ENCODE results near the gene CYFIP2. TPM values are rescaled to one million over a fixed set of nuclear protein-coding genes. Genes with fewer than 3 reads are reported as not detected.

CYFIP2 gene
- total RNA-seq, 2 donors from 2014 or later, result 29.3 to 33.4 TPM

DNA sequence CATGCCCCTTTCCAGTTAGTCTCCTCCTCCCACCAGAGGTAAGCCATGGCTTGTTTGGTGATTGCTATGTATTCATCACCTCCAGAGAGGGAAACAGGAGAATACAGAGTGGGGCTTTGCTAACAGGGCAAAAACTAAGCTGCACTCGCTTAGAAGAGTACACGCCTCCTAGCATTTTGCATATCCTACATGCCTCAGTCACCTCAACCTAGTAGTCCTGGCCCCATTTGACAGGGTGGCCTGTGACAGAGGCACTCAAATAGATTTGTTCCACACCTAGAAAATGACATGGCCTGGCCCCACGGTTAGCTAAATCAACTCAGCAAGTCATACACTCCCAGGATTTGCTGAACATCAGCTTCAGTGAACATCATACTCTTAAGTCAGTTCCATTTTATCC lies 90.7 kb downstream of the CYFIP2 start:
- 92 to 100% methylated on average over 2 to 3 of the region's 3 CpGs for WGBS, 2 experiments (ENCODE audit: insufficient coverage in 1 of 2, insufficient read length in 1 of 2)
- H3K27ac ChIP-seq (ENCODE audit: low read depth, low read length), result no peak overlapping the region

GRCh38 chr5:157357823-157358222 lies 91.9 kb downstream of the CYFIP2 start:
- Mint-ChIP-seq H3K4me1 (peaks cover 16% of the 10 kb centered on the region), H3K27me3 (ENCODE audit: insufficient read depth) (peaks cover 3% of the 10 kb centered on the region), H3K36me3 (ENCODE audit: low read depth) (no peaks in the 10 kb centered on the region), H3K9me3 (no peaks in the 10 kb centered on the region), H3K27ac (no peak overlapping the region), H3K4me3 (no peak overlapping the region)
- Histone ChIP-seq H3K36me3 (ENCODE audit: control insufficient read depth, insufficient read depth, low read length) (no peaks in the 10 kb centered on the region), H3K4me1 (ENCODE audit: control insufficient read depth, insufficient read depth, low read length) (no peaks in the 10 kb centered on the region), H3K4me3 (ENCODE audit: low read length) (no peak overlapping the region), H3K9me3 (ENCODE audit: control insufficient read depth, low read length) (no peaks in the 10 kb centered on the region), H3K27me3 (ENCODE audit: control insufficient read depth, insufficient read depth, low read length, poor library complexity, severe bottlenecking) (no peaks in the 10 kb centered on the region), H3K27ac (ENCODE audit: low read depth, low read length) (no peak overlapping the region), H3K9ac (ENCODE audit: extremely low read depth, low read length, poor library complexity, severe bottlenecking) (no peak overlapping the region)
- DNase-seq, result no peak
- no peak for TF ChIP-seq CTCF (conservative IDR thresholded peaks at IDR 0.05)
- 97 to 100% methylated on average over 4 to 6 of the region's 6 CpGs for WGBS, 2 experiments (ENCODE audit: insufficient coverage in 1 of 2, insufficient read length in 1 of 2)

More for the DNA sequence above, 90.7 kb downstream of the CYFIP2 start:
- no peak overlapping the region for H3K9ac ChIP-seq (ENCODE audit: extremely low read depth, low read length, poor library complexity, severe bottlenecking)
- peaks cover 16% of the 10 kb centered on the region for H3K4me1 Mint-ChIP-seq
- peaks cover 5% of the 10 kb centered on the region for H3K27me3 ChIP-seq (ENCODE audit: control insufficient read depth, insufficient read depth, low read length, poor library complexity, severe bottlenecking)
- TF ChIP-seq CTCF (conservative IDR thresholded peaks at IDR 0.05), result no peak
- H3K4me1 ChIP-seq (ENCODE audit: control insufficient read depth, insufficient read depth, low read length), result no peaks in the 10 kb centered on the region
- H3K9me3 ChIP-seq (ENCODE audit: control insufficient read depth, low read length), result no peaks in the 10 kb centered on the region
- H3K27me3 Mint-ChIP-seq (ENCODE audit: insufficient read depth), result peaks cover 12% of the 10 kb centered on the region
- H3K4me3 ChIP-seq (ENCODE audit: low read length), result no peak overlapping the region
- H3K36me3 Mint-ChIP-seq (ENCODE audit: low read depth), result no peaks in the 10 kb centered on the region
- no peak overlapping the region for H3K4me3 Mint-ChIP-seq
- H3K36me3 ChIP-seq (ENCODE audit: control insufficient read depth, insufficient read depth, low read length), result no peaks in the 10 kb centered on the region
- DNase-seq, result no peak
- no peaks in the 10 kb centered on the region for H3K9me3 Mint-ChIP-seq
- no peak overlapping the region for H3K27ac Mint-ChIP-seq

- peaks cover 2% of the 10 kb centered on the region for H3K27me3 Mint-ChIP-seq (ENCODE audit: insufficient read depth)
- no peaks in the 10 kb centered on the region for H3K4me1 ChIP-seq (ENCODE audit: control insufficient read depth, insufficient read depth, low read length)
- peaks cover 8% of the 10 kb centered on the region for H3K4me1 Mint-ChIP-seq
- no peak for TF ChIP-seq CTCF (conservative IDR thresholded peaks at IDR 0.05)
- no peaks in the 10 kb centered on the region for H3K27me3 ChIP-seq (ENCODE audit: control insufficient read depth, insufficient read depth, low read length, poor library complexity, severe bottlenecking)
- no peak overlapping the region for H3K4me3 ChIP-seq (ENCODE audit: low read length)
- H3K36me3 ChIP-seq (ENCODE audit: control insufficient read depth, insufficient read depth, low read length), result no peaks in the 10 kb centered on the region
- no peaks in the 10 kb centered on the region for H3K9me3 ChIP-seq (ENCODE audit: control insufficient read depth, low read length)
- no peak overlapping the region for H3K4me3 Mint-ChIP-seq
- no peaks in the 10 kb centered on the region for H3K36me3 Mint-ChIP-seq (ENCODE audit: low read depth)
- H3K27ac Mint-ChIP-seq, result no peak overlapping the region
- H3K9ac ChIP-seq (ENCODE audit: extremely low read depth, low read length, poor library complexity, severe bottlenecking), result no peak overlapping the region
- DNase-seq, result no peak
- no peaks in the 10 kb centered on the region for H3K9me3 Mint-ChIP-seq
- no peak overlapping the region for H3K27ac ChIP-seq (ENCODE audit: low read depth, low read length)
- WGBS, 2 experiments (ENCODE audit: insufficient coverage in 1 of 2, insufficient read length in 1 of 2), result 90 to 91% methylated on average over 4 of the region's 4 CpGs
Observed at GRCh38 chr5:157358871-157359270, 92.9 kb downstream of the CYFIP2 start.
